PC-3 (cell line): Measurements from ENCODE around the gene RHOG. TPM values are rescaled to one million over a fixed set of nuclear protein-coding genes. Genes with fewer than 3 reads are reported as not detected.

Source experiments
- ATAC-seq: fragments of 200-7000 bp; cut with Tn5 transposase; 2 replicates; pipeline ENCODE4 v1.9.1; 2020; ENCODE audit warnings: mild to moderate bottlenecking, moderate library complexity
- BruUV-seq: library from RNA; stranded (reverse); fragments of 400-500 nt; replicated peaks from 2 replicates; lab custom pipeline; 2021; lab: Mats Ljungman, UMichigan
- CTCF ChIA-PET: fragments of 300-600 bp; sonication (Branson Sonifier 250); formaldehyde crosslinking; loops from one replicate; lab custom pipeline; 2022; ENCODE audit warnings: antibody characterized with exemption; lab: Charles Lee
- POLR2A ChIA-PET: fragments of 300-600 bp; sonication (Branson Sonifier 250); formaldehyde crosslinking; loops from one replicate; lab custom pipeline; 2022; ENCODE audit warnings: antibody characterized with exemption; ENCODE audit not compliant: unreplicated experiment; lab: Charles Lee
- DNase-seq: peaks from one replicate; pipeline ENCODE4 v3.0.0-alpha.2; 2015
- H2AFZ ChIP-seq: fragments of 300-600 bp; sonication (generic); 2 replicates; pipeline ENCODE4 v1.6.0; 2016; ENCODE audit warnings: antibody characterized with exemption, low read length
- H3F3A ChIP-seq: fragments of 300-600 bp; sonication (generic); one replicate; pipeline ENCODE4 v1.6.0; 2017; ENCODE audit warnings: antibody characterized with exemption, low read length, control low read depth, mild to moderate bottlenecking; ENCODE audit not compliant: unreplicated experiment
- H3K27ac ChIP-seq: fragments of 300-600 bp; sonication (generic); 2 replicates; pipeline ENCODE4 v1.5.1; 2016; ENCODE audit warnings: mild to moderate bottlenecking, low read length
- H3K27me3 ChIP-seq: fragments of 300-600 bp; sonication (generic); 2 replicates; pipeline ENCODE4 v1.6.1; 2016; ENCODE audit warnings: low read length, mixed read lengths
- H3K36me3 ChIP-seq: fragments of 300-600 bp; sonication (generic); 2 replicates; pipeline ENCODE4 v1.6.1; 2016; ENCODE audit warnings: low read depth, mixed run types, low read length, mixed read lengths
- H3K4me1 ChIP-seq: fragments of 300-600 bp; sonication (generic); 2 replicates; pipeline ENCODE4 v1.5.1; 2016; ENCODE audit warnings: low read length; ENCODE audit not compliant: insufficient read depth
- H3K4me2 ChIP-seq: fragments of 300-600 bp; sonication (generic); 2 replicates; pipeline ENCODE4 v1.6.0; 2016; ENCODE audit warnings: low read length
- H3K4me3 ChIP-seq: fragments of 300-600 bp; sonication (generic); 2 replicates; pipeline ENCODE4 v1.5.1; 2016; ENCODE audit warnings: mild to moderate bottlenecking, low read length, mixed read lengths
- H3K79me2 ChIP-seq: fragments of 300-600 bp; sonication (generic); 2 replicates; pipeline ENCODE4 v1.6.1; 2017; ENCODE audit warnings: low read length, mixed read lengths
- H3K9ac ChIP-seq: fragments of 300-600 bp; sonication (generic); 2 replicates; pipeline ENCODE4 v1.6.0; 2016; ENCODE audit warnings: mild to moderate bottlenecking, low read length
- H3K9me2 ChIP-seq: fragments of 300-600 bp; sonication (generic); replicated peaks from 2 replicates; pipeline ENCODE4 v1.6.1; 2016; ENCODE audit warnings: mixed run types, low read length, mixed read lengths
- H3K9me3 ChIP-seq: fragments of 300-600 bp; sonication (generic); 2 replicates; pipeline ENCODE4 v1.6.1; 2016; ENCODE audit warnings: low read length, mixed read lengths
- H4K20me1 ChIP-seq: fragments of 300-600 bp; sonication (generic); 2 replicates; pipeline ENCODE4 v1.6.1; 2016; ENCODE audit warnings: low read length, mixed read lengths
- EZH2 ChIP-seq: fragments of 300-600 bp; sonication (generic); IDR thresholded peaks from one replicate; pipeline ENCODE4 v1.6.1; 2017; ENCODE audit warnings: antibody characterized with exemption, mild to moderate bottlenecking, low read length; ENCODE audit not compliant: unreplicated experiment
- EZH2phosphoT487 ChIP-seq: fragments of 300-600 bp; sonication (generic); IDR thresholded peaks from 2 replicates; pipeline ENCODE4 v1.6.1; 2018; ENCODE audit warnings: mild to moderate bottlenecking, antibody characterized with exemption, low read length, borderline replicate concordance
- intact Hi-C: fragments of 100-400 bp; cut with micrococcal nuclease; formaldehyde crosslinking; loops from 2 replicates; pipeline ENCODE4 v1.9.0; 2023
- total RNA-seq: library from RNA; depleted of rRNA; stranded (reverse); fragments of >200 nt; gene quantifications from 2 replicates; pipeline ENCODE4 v1.2.3, GENCODE V29; 2014
- TF ChIP-seq, protein P1 (sequence below): fragments of 300-600 bp; sonication (generic); conservative IDR thresholded peaks from 2 replicates; pipeline ENCODE4 v1.5.1; 2017; ENCODE audit warnings: antibody characterized with exemption, low read depth, mild to moderate bottlenecking, low read length

The RHOG gene
- total RNA-seq, 1 experiment from 2014 or later: 31.2 TPM

GRCh38 chr11:3810951-3811350, 29.8 kb downstream of the RHOG start:
- no peak overlapping the region for H3K4me3 ChIP-seq
- no peaks in the 10 kb centered on the region for H3F3A ChIP-seq
- H3K27me3 ChIP-seq: no peaks in the 10 kb centered on the region
- no peak for ATAC-seq
- no peaks in the 10 kb centered on the region for H3K9me2 ChIP-seq
- no peak for DNase-seq
- ChIA-PET CTCF (no interaction called here), POLR2A (no interaction called here)
- no peak overlapping the region for H3K4me2 ChIP-seq
- no peaks in the 10 kb centered on the region for H3K9me3 ChIP-seq
- no peak overlapping the region for H3K27ac ChIP-seq
- intact Hi-C loops: no loop called here
- no peaks in the 10 kb centered on the region for H4K20me1 ChIP-seq
- no peak overlapping the region for H2AFZ ChIP-seq
- H3K9ac ChIP-seq: no peak overlapping the region
- no peaks in the 10 kb centered on the region for H3K79me2 ChIP-seq
- TF ChIP-seq EZH2 (no peak), EZH2phosphoT487 (no peak)
- TF ChIP-seq, protein P1, sequence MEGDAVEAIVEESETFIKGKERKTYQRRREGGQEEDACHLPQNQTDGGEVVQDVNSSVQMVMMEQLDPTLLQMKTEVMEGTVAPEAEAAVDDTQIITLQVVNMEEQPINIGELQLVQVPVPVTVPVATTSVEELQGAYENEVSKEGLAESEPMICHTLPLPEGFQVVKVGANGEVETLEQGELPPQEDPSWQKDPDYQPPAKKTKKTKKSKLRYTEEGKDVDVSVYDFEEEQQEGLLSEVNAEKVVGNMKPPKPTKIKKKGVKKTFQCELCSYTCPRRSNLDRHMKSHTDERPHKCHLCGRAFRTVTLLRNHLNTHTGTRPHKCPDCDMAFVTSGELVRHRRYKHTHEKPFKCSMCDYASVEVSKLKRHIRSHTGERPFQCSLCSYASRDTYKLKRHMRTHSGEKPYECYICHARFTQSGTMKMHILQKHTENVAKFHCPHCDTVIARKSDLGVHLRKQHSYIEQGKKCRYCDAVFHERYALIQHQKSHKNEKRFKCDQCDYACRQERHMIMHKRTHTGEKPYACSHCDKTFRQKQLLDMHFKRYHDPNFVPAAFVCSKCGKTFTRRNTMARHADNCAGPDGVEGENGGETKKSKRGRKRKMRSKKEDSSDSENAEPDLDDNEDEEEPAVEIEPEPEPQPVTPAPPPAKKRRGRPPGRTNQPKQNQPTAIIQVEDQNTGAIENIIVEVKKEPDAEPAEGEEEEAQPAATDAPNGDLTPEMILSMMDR: no peak
- H3K36me3 ChIP-seq: no peaks in the 10 kb centered on the region
- H3K4me1 ChIP-seq: peaks cover 4% of the 10 kb centered on the region; the same call in 1 of the 2 replicates
- no TSS peak for BruUV-seq

- CTCF ChIA-PET: no interaction called here
- no peaks in the 10 kb centered on the region for H3F3A ChIP-seq
- no peaks in the 10 kb centered on the region for H4K20me1 ChIP-seq
- ATAC-seq: no peak
- H3K79me2 ChIP-seq: no peaks in the 10 kb centered on the region
- H3K9ac ChIP-seq: no peak overlapping the region
- DNase-seq: no peak
- H2AFZ ChIP-seq: no peak overlapping the region
- BruUV-seq: no TSS peak
- no peaks in the 10 kb centered on the region for H3K36me3 ChIP-seq
- no peak overlapping the region for H3K4me3 ChIP-seq
- intact Hi-C loops: no loop called here
- H3K9me3 ChIP-seq: no peaks in the 10 kb centered on the region
- TF ChIP-seq, protein P1: no peak
- no peak for TF ChIP-seq EZH2phosphoT487
- TF ChIP-seq EZH2: no peak
- no peak overlapping the region for H3K4me2 ChIP-seq
- H3K4me1 ChIP-seq: peaks cover 4% of the 10 kb centered on the region; the same call in 1 of the 2 replicates
- POLR2A ChIA-PET: no interaction called here
- H3K27me3 ChIP-seq: no peaks in the 10 kb centered on the region
- no peak overlapping the region for H3K27ac ChIP-seq
- no peaks in the 10 kb centered on the region for H3K9me2 ChIP-seq
These were observed 30.3 kb downstream of the RHOG start for GRCh38 chr11:3810446-3810845.

DNA sequence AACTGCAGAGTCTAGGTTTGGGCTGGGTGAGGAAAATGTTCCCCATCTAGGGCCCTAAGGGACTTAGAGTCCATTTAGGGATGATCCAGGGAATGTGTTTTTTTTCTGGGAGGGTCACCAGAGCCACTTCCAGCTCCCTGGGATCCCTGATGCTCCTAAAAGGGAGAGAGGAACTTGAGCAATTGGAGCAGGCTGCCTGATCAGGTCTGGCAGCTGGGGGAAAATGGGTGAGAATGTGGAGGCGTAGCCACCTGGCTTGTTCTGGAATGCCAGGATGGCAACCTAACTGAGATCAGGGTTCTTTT, 31.2 kb downstream of the RHOG start:
- Histone ChIP-seq H3K9me2 (no peaks in the 10 kb centered on the region), H3K27ac (no peak overlapping the region), H3F3A (no peaks in the 10 kb centered on the region), H3K27me3 (no peaks in the 10 kb centered on the region), H3K36me3 (no peaks in the 10 kb centered on the region), H3K4me2 (peak overlapping the region; percentile 95; the same call in 1 of the 2 replicates), H2AFZ (no peak overlapping the region), H3K4me1 (peaks cover 4% of the 10 kb centered on the region; the same call in 1 of the 2 replicates), H3K9me3 (no peaks in the 10 kb centered on the region), H3K4me3 (no peak overlapping the region), H3K79me2 (no peaks in the 10 kb centered on the region), H3K9ac (no peak overlapping the region), H4K20me1 (no peaks in the 10 kb centered on the region)
- intact Hi-C loops: loop anchor here (2.0 to 5.0 kb wide), 3 partner anchors 27 to 37 kb away; partner anchors contain the start of gene RHOG
- ATAC-seq (no peak), DNase-seq (no peak)
- ChIA-PET CTCF (interaction anchor here (1.0 to 1.1 kb wide), 3 partner anchors 10 to 40 kb away, joined by 3 to 7 read pairs (median 3); partner anchors contain the start of gene NUP98), POLR2A (interaction anchor here (0.6 kb wide), 1 partner anchor 45 kb away, joined by 3 read pairs; no protein-coding TSS in a partner anchor)
- TF ChIP-seq, protein P1: no peak
- TF ChIP-seq EZH2phosphoT487: no peak
- no peak for TF ChIP-seq EZH2
- no TSS peak for BruUV-seq
